Rectal smooth muscle tissue (tissue), 1 donor: ENCODE results near the gene ITGB3.

Experiments
- H3K27ac ChIP-seq: one replicate; pipeline ENCODE4 v1.7.0; 2013; ENCODE audit warnings: low read depth, low read length, inconsistent platforms
- H3K27me3 ChIP-seq: one replicate; pipeline ENCODE4 v1.7.0; 2013; ENCODE audit warnings: low read length; ENCODE audit not compliant: control insufficient read depth, insufficient read depth
- H3K36me3 ChIP-seq: one replicate; pipeline ENCODE4 v1.7.0; 2013; ENCODE audit warnings: low read length; ENCODE audit not compliant: control insufficient read depth, insufficient read depth
- H3K4me1 ChIP-seq: one replicate; pipeline ENCODE4 v1.7.0; 2013; ENCODE audit warnings: low read length; ENCODE audit not compliant: control insufficient read depth, insufficient read depth
- H3K4me3 ChIP-seq: one replicate; pipeline ENCODE4 v1.7.0; 2013; ENCODE audit warnings: low read length
- H3K9ac ChIP-seq: one replicate; pipeline ENCODE4 v1.7.0; 2013; ENCODE audit warnings: low read length

ITGB3 gene

DNA sequence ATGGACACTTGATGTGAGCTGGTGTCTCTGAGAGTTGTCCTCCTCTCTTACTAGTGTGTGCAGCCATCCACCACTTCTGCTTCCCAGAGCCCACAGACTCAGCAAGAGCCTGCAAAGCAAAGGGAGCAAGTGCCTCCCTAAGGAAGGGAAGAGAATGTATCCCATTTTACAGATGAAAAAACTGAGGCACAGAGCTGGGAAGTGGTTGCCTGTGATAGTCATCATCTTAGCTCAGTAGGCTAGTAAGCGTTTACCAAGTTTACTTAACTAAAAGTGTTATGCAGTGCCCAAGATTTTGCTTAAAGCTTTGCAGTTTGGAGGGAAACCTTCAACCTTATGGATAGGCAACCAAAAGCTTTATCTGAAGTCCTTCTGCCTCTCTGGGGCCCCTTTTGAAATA, 47.1 kb downstream of the ITGB3 start:
- Histone ChIP-seq H3K36me3 (peaks cover 10% of the 10 kb centered on the region), H3K9ac (no peak overlapping the region), H3K4me3 (no peak overlapping the region), H3K4me1 (peaks cover 4% of the 10 kb centered on the region), H3K27ac (no peak overlapping the region), H3K27me3 (no peaks in the 10 kb centered on the region)

DNA sequence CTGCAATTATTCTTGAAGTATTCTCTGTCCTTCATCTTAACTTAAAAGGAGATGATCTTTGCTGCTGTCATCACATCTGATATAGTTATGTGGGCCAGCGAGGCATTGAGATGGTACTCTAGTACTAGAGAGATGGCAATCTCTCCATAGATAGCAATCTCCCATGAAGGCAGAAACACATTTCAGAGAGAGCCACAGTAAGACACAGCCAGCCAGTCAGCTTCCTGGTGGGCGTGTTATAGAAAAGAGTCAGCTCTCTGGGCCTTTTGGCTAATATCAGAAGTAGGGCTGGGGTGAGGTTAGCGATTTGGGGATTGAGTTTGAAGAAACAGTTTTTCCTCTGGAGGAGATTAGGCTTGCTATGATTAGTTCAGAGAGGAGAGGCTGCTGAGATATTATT, 47.5 kb downstream of the ITGB3 start:
- peaks cover 4% of the 10 kb centered on the region for H3K4me1 ChIP-seq
- peaks cover 10% of the 10 kb centered on the region for H3K36me3 ChIP-seq
- no peaks in the 10 kb centered on the region for H3K27me3 ChIP-seq
- no peak overlapping the region for H3K27ac ChIP-seq
- H3K9ac ChIP-seq: no peak overlapping the region
- no peak overlapping the region for H3K4me3 ChIP-seq

DNA sequence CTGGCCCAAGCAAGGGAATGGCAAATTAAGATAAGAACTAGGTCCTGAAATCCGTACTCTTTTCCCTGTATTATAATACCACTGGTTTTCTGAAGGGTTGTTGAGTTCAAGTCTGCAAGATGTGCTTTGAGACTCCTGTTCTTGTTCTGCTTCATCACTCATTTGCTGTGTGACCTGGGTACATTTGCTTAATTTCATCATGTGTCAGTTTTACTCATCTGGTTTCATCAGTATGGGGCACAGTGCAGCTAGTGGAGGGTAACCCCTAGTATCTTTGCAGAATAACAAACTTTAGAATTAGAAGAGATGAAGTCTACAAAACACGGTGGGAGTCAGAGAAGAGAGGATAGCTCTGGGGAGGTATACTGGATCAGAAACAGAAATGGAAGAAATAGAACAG, 48.2 kb downstream of the ITGB3 start:
- no peak overlapping the region for H3K4me3 ChIP-seq
- peaks cover 4% of the 10 kb centered on the region for H3K4me1 ChIP-seq
- no peak overlapping the region for H3K9ac ChIP-seq
- no peaks in the 10 kb centered on the region for H3K27me3 ChIP-seq
- H3K27ac ChIP-seq: no peak overlapping the region
- peaks cover 10% of the 10 kb centered on the region for H3K36me3 ChIP-seq

DNA sequence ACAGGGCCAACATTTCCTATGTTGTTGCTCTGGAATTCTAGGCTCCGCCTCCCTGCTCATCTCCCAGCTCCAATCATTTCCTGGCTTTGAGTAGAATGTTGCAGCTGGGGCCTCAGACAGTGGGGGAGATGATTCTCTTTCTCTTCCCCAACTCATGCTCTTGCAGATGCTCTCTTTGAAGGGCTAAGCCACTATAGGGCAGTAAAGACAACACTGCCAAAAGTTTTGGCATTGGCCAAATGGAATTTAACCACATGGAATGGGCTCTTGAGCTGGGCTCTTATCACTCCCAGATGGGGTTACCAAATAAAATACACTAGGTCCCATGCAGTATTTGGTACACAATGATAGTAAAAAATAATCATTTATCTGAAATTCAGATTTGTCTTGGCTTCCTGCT, 50.6 kb downstream of the ITGB3 start:
- Histone ChIP-seq H3K4me1 (peaks cover 4% of the 10 kb centered on the region), H3K9ac (no peak overlapping the region), H3K4me3 (no peak overlapping the region), H3K27me3 (no peaks in the 10 kb centered on the region), H3K27ac (no peak overlapping the region), H3K36me3 (peaks cover 14% of the 10 kb centered on the region)

DNA sequence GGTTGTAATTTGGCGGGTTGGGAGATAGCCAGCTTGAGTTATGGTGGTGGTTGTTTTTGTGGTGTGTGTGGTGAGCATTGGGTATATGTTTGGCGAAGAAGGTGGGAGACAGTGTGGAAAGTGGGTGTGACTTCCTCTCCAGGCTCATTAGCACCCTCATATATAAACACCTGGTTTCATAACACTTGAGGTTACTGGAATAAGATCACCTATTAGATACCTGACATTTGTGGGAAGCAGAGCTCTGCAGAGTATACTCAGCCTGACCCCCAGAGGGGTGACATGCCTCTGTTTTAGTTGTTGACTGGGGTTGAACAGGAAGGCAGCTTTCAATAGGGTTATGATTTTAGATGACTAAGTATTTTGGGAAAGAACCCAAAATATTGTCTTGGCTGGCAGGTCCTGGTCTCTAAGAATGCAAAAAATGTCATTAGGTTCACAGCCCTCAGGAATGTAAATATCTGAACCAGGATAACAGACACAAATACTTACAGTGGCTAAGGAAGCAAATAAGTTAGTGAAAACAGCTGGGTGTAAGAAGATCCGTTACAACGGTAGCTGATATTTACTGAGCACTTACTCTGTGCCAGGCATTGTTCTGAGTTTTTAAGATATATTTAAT, 51.8 kb downstream of the ITGB3 start:
- H3K4me3 ChIP-seq: no peak overlapping the region
- no peak overlapping the region for H3K9ac ChIP-seq
- peaks cover 9% of the 10 kb centered on the region for H3K36me3 ChIP-seq
- H3K4me1 ChIP-seq: peaks cover 4% of the 10 kb centered on the region
- peak overlapping the region; percentile 2 for H3K27ac ChIP-seq
- H3K27me3 ChIP-seq: no peaks in the 10 kb centered on the region

DNA sequence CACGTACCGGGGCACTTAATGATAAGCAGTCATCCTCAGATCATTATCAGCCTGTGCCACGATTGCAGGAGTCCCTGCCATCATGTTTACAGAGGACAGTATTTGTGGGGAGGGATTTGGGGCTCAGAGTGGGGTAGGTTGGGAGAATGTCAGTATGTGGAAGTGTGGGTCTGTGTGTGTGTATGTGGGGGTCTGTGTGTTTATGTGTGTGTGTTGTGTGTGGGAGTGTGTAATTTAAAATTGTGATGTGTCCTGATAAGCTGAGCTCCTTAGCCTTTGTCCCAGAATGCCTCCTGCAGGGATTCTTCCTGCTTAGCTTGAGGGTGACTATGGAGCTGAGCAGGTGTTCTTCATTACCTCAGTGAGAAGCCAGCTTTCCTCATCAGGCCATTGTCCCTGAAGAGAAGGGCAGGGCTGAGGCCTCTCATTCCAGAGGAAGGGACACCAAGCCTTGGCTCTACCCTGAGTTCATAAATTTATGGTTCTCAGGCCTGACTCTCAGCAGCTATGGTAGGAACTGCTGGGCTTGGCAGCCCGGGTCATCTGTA, 56.6 kb downstream of the ITGB3 start:
- Histone ChIP-seq H3K4me3 (no peak overlapping the region), H3K27me3 (no peaks in the 10 kb centered on the region), H3K36me3 (peaks cover 4% of the 10 kb centered on the region), H3K27ac (no peak overlapping the region), H3K4me1 (peaks cover 7% of the 10 kb centered on the region), H3K9ac (no peak overlapping the region)

DNA sequence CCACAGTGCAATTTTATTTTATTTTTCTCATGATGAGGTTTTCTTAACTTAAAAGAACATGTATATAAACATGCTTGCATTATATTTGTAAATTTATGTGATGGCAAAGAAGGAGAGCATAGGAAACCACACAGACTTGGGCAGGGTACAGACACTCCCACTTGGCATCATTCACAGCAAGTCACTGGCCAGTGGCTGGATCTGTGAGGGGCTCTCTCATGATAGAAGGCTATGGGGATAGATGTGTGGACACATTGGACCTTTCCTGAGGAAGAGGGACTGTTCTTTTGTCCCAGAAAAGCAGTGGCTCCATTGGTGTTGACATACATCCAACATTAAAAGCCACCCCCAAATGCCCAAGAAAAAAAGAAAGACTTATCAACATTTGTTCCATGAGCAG, 57.8 kb downstream of the ITGB3 start:
- Histone ChIP-seq H3K27me3 (no peaks in the 10 kb centered on the region), H3K9ac (no peak overlapping the region), H3K4me3 (no peak overlapping the region), H3K36me3 (peaks cover 4% of the 10 kb centered on the region), H3K4me1 (peaks cover 13% of the 10 kb centered on the region), H3K27ac (no peak overlapping the region)

DNA sequence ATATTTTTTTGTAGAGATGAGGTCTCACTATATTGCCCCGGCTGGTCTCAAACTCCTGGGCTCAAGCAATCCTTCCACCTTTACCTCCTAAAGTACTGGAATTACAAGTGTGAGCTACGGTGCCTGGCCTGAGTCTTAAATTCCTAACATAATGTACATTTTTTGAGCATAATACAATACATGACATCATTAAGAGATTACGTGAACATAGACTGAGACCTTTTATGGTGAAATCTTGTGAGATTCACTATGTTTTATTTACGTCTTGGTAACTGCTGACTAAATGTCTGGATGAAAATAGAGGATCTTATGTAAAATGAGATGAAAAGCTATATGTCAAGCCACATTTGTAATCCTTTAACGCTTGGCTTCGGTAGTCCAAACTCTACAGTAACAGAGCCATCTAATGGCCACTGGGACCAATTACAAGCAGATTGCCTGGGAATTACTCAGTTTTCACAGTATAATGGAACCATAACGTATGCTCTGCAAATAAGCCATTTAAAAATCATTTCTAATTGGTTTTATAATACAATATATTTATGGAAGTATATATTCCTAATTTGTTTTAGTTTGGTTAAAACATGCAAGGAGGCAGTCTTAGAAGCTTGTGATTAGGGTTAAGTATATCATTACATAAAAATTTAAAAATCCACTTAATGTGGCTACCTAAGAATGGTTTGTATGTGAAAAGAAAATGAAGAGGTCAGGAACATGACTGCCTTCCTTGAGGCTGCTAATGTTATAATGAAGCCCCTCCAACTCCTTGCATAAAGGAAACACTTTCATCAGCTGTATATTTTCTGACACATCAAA, 62.0 kb downstream of the ITGB3 start:
- Histone ChIP-seq H3K9ac (no peak overlapping the region), H3K4me1 (peaks cover 13% of the 10 kb centered on the region), H3K27ac (peak overlapping the region; percentile 80), H3K27me3 (no peaks in the 10 kb centered on the region), H3K4me3 (no peak overlapping the region), H3K36me3 (no peaks in the 10 kb centered on the region)

DNA sequence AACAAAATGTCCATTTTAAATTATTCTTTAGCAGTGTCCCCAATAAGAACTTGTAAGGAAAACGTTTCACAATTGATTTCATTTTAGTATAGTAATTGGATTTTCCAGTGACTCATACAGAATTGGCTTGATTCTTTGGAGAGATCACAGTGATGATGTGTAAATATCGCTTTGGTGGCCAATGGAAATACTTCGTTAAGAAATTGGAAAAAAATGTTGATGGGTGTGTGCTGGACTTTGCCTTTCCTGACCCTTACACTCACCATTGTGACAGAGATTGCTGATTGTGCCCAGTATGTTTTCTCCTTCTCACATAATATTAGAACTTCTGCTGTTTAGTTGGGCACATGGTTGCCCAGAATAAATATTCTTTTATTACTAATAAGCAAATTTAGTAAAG, 62.7 kb downstream of the ITGB3 start:
- Histone ChIP-seq H3K27me3 (no peaks in the 10 kb centered on the region), H3K9ac (no peak overlapping the region), H3K27ac (peak overlapping the region; percentile 60), H3K36me3 (no peaks in the 10 kb centered on the region), H3K4me1 (peaks cover 13% of the 10 kb centered on the region), H3K4me3 (no peak overlapping the region)

DNA sequence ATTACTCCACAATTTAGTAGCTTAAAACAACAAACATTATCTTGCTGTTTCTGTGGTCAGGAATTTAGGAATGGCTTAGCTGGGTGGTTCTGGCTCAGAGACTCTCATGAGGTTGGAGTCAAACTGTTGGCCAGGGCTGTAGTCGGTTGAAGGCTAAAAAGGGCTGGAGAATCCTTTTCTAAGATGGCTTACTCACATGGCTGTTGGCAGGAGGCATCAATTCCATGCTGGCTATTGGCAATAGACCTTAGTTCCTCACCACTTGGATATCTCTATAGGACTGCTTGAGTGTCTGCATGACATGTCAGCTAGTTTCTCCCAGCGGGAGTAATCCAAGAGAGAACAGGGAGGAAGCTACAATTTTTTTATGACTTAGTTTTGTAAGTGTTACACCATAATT, 63.5 kb downstream of the ITGB3 start:
- H3K9ac ChIP-seq: no peak overlapping the region
- H3K36me3 ChIP-seq: no peaks in the 10 kb centered on the region
- H3K27ac ChIP-seq: no peak overlapping the region
- no peaks in the 10 kb centered on the region for H3K27me3 ChIP-seq
- no peak overlapping the region for H3K4me3 ChIP-seq
- peaks cover 13% of the 10 kb centered on the region for H3K4me1 ChIP-seq

DNA sequence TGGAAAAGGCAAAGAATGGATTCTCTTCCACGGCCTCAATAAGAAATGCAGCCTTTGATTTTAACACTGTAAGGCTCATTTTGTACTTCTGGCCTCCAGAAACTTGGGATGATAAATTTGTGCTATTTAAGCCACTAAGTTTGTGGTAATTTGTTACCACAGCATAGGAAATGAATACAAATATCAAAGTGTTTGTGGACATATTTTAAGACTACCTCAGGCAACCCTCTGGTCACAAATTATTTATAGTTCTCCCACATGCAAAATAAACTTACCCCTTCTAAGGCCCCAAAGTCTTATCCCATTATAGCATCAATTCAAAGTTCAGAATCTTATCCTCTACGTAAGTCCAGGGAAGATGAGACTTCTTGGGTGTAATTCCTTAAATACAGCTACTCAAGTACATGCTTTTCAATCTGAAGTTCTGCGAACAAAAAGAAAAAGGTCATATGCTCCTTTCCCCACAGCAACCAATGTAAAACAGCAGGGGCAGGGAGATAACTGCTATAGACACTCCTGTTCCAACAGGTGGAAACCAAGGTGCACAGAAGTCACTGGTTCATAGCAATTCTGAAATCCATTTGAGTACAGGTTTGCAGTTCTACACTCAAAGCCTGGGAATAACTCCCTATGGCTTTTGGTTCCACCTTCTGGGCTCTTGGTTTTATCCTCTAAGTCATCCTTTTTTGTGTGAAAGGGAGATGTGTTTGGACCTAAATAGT, 64.7 kb downstream of the ITGB3 start:
- Histone ChIP-seq H3K27me3 (no peaks in the 10 kb centered on the region), H3K4me3 (no peak overlapping the region), H3K36me3 (no peaks in the 10 kb centered on the region), H3K9ac (no peak overlapping the region), H3K4me1 (peaks cover 13% of the 10 kb centered on the region), H3K27ac (no peak overlapping the region)

DNA sequence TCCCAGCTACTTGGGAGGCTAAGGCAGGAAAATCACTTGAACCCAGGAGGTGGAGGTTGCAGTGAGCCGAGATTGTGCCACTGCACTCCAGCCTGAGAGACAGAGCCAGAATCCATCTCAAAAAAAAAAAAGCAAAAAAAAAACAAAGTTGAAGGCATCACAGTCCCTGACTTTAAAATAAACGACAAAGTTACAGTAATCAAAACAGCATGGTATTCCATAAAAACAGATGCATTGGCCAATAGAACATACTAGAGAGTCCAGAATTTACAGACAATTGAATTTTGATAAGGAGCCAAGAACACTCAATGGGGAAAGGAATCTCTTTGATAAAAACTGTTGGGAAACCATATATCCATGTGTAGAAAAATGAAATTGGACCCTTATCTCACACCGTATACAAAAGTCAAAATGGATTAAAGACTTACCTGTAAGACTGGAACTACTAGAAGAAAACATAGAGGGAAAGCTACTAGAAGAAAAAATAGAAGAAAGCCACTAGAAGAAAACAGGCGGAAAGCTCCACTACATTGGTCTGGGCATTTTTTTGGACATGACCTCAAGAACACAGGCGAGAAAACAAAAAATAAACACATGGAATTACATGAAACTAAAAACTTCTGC, 67.4 kb downstream of the ITGB3 start:
- H3K4me1 ChIP-seq: peaks cover under 1% of the 10 kb centered on the region

More for the DNA sequence above, 67.4 kb downstream of the ITGB3 start:
- Histone ChIP-seq H3K9ac (no peak overlapping the region), H3K27me3 (no peaks in the 10 kb centered on the region), H3K36me3 (no peaks in the 10 kb centered on the region), H3K4me3 (no peak overlapping the region), H3K27ac (no peak overlapping the region)
